Activated naive CD8-positive, alpha-beta T cell treated with anti-CD3 and anti-CD28 coated beads for 36 hours (primary cell): ENCODE measurements around the gene PRR30. TPM values are rescaled to one million over a fixed set of nuclear protein-coding genes. Genes with fewer than 3 reads are reported as not detected.

Experiments
- DNase-seq: peaks from one replicate; pipeline ENCODE4 v3.0.0; 2021
- H3K27ac Mint-ChIP-seq: one replicate; pipeline ENCODE4 v1.8.0; 2022; ENCODE audit warnings: mild to moderate bottlenecking, moderate library complexity, mixed read lengths
- H3K27me3 Mint-ChIP-seq: one replicate; pipeline ENCODE4 v1.8.0; 2022; ENCODE audit warnings: mild to moderate bottlenecking, mixed read lengths
- H3K36me3 Mint-ChIP-seq: one replicate; pipeline ENCODE4 v1.8.0; 2021; ENCODE audit warnings: mild to moderate bottlenecking, mixed read lengths
- H3K4me1 Mint-ChIP-seq: one replicate; pipeline ENCODE4 v1.8.0; 2021; ENCODE audit warnings: mixed read lengths
- H3K4me3 Mint-ChIP-seq: one replicate; pipeline ENCODE4 v1.8.0; 2022; ENCODE audit warnings: mild to moderate bottlenecking, moderate library complexity, mixed read lengths
- H3K9me3 Mint-ChIP-seq: one replicate; pipeline ENCODE4 v1.8.0; 2022; ENCODE audit warnings: mixed read lengths
- total RNA-seq, 2 experiments: library from RNA; stranded (reverse); gene quantifications; one replicate each; pipeline ENCODE4 v1.2.3, GENCODE V29; 2021

Gene PRR30
- total RNA-seq, 2 experiments from 2014 or later = not detected

DNA sequence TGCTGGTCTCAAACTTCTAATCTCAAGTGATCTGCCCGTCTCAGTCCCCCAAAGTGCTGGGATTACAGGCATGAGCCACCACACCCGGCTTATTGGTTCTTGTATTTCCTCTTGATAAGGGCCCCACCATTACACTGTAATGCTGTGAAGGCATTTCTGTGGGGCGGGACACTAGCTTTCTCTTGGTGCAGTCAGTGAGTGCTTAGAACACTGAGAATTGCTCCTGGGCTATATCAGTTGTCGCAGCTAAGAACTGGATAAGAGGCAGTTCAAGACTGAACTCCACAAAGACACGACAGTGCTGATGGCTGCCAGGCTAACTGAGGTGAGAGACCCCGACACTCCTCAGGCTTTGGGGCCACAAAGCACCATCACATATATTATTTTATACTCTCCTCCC, 50.6 kb downstream of the PRR30 start:
- DNase-seq = no peak
- Mint-ChIP-seq H3K4me3 (peak overlapping the region; percentile 45), H3K4me1 (peaks cover 17% of the 10 kb centered on the region), H3K9me3 (no peaks in the 10 kb centered on the region), H3K27ac (no peak overlapping the region), H3K27me3 (no peaks in the 10 kb centered on the region), H3K36me3 (no peaks in the 10 kb centered on the region)

DNA sequence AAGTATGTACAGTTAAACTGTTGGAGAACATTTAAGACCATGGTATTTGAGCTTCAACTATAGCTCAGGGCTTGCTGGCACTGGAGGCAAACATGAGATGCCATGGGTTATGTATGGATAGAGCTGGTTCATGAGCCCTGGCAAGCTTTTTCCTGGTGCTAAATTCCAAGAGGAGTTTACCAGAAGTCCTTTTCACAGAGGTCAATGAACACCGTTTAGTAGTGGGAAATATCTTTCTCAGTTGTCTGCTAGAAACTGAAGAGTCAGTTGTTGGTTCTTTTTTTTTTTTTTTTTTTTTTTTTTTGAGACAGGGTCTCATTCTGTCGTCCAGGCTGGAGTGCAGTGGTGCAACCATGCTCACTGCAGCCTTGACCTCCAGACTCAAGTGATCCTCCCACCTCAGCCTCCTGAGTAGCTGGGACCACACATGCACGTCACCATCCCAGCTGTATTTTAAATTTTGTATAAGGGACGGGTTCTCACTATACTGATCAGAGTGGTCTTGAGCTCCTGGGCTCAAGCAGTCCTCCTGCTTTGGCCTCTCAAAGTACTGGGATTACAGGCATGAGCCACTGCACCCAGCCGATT, 51.3 kb downstream of the PRR30 start:
- Mint-ChIP-seq H3K27me3 (no peaks in the 10 kb centered on the region), H3K27ac (no peak overlapping the region), H3K9me3 (no peaks in the 10 kb centered on the region), H3K36me3 (no peaks in the 10 kb centered on the region), H3K4me3 (peak overlapping the region; percentile 45), H3K4me1 (peaks cover 17% of the 10 kb centered on the region)
- no peak for DNase-seq

Other genes starting within 250 kb of the PRR30 start
- gene MAPRE3, start 168.8 kb downstream of the PRR30 start, total RNA-seq = 1 to 10 TPM; 2.0 to 2.3 TPM
- gene TMEM214, start 106.4 kb downstream of the PRR30 start, total RNA-seq = 10 to 100 TPM; 50.6 to 54.3 TPM
- gene AGBL5, start 87.7 kb downstream of the PRR30 start, total RNA-seq = 10 to 100 TPM; 14.8 to 15.2 TPM
- gene OST4, start 67.8 kb downstream of the PRR30 start, total RNA-seq = 100 to 1,000 TPM; 282 to 290 TPM
- gene EMILIN1, start 60.8 kb downstream of the PRR30 start, total RNA-seq = under 1 TPM; 0.62 to 0.76 TPM
- 10 to 100 TPM; 12.6 to 12.8 TPM for gene KHK, start 52.6 kb downstream of the PRR30 start, total RNA-seq
- 1 to 10 TPM; 8.8 to 9.8 TPM for gene CGREF1, start 20.3 kb downstream of the PRR30 start, total RNA-seq
- gene ABHD1, start 15.6 kb downstream of the PRR30 start, total RNA-seq = under 1 TPM; 0.44 to 0.54 TPM
- gene PREB, start 4.8 kb downstream of the PRR30 start, total RNA-seq = 10 to 100 TPM; 62.1 to 63.3 TPM
- not detected for gene TCF23, start 9.6 kb upstream of the PRR30 start, total RNA-seq
- 10 to 100 TPM; 75.4 to 77.4 TPM for gene ATRAID, start 72.6 kb upstream of the PRR30 start, total RNA-seq
- gene SLC5A6, start 72.9 kb upstream of the PRR30 start, total RNA-seq = 10 to 100 TPM; 74.2 to 81.9 TPM
- gene CAD, start 78.0 kb upstream of the PRR30 start, total RNA-seq = 100 to 1,000 TPM; 134 TPM
- under 1 TPM; 0.14 to 0.22 TPM for gene SLC30A3, start 123.6 kb upstream of the PRR30 start, total RNA-seq
- gene DNAJC5G, start 136.0 kb upstream of the PRR30 start, total RNA-seq = not detected
- gene TRIM54, start 143.0 kb upstream of the PRR30 start, total RNA-seq = under 1 TPM; 0.24 to 0.33 TPM
- gene UCN, start 169.0 kb upstream of the PRR30 start, total RNA-seq = 1 to 10 TPM; 1.3 to 1.6 TPM
- 10 to 100 TPM; 84.4 to 87.8 TPM for gene MPV17, start 183.7 kb upstream of the PRR30 start, total RNA-seq
- gene GTF3C2, start 217.4 kb upstream of the PRR30 start, total RNA-seq = 10 to 100 TPM; 77.4 to 83.9 TPM
- 10 to 100 TPM; 41.2 to 43.6 TPM for gene EIF2B4, start 230.9 kb upstream of the PRR30 start, total RNA-seq
- 10 to 100 TPM; 88.1 to 96.0 TPM for gene SNX17, start 231.2 kb upstream of the PRR30 start, total RNA-seq
- 1 to 10 TPM; 8.3 to 9.9 TPM for gene ZNF513, start 241.3 kb upstream of the PRR30 start, total RNA-seq